HCT116 (cell line): ENCODE measurements around the gene SRCIN1. TPM values are rescaled to one million over a fixed set of nuclear protein-coding genes. Genes with fewer than 3 reads are reported as not detected.

Experiments used
- ATAC-seq: fragments of 200-7000 bp; cut with Tn5 transposase; 2 replicates; pipeline ENCODE4 v1.9.1; 2020; ENCODE audit warnings: mild to moderate bottlenecking, moderate library complexity
- BruUV-seq: library from RNA; stranded (reverse); fragments of 400-500 nt; replicated peaks from 2 replicates; lab custom pipeline; 2021; lab: Mats Ljungman, UMichigan
- CTCF ChIA-PET: fragments of 300-600 bp; sonication (Branson Sonifier 250); formaldehyde crosslinking; loops from one replicate; lab custom pipeline; 2021; ENCODE audit warnings: antibody characterized with exemption; lab: Charles Lee
- POLR2A ChIA-PET: fragments of 300-600, 350-600 bp; sonication (Branson Sonifier 250); formaldehyde crosslinking; loops from one replicate; lab custom pipeline; 2021; ENCODE audit warnings: antibody characterized with exemption; lab: Charles Lee
- RAD21 ChIA-PET, 2 experiments: fragments of 300-600 bp; sonication (Branson Sonifier 250); formaldehyde crosslinking; loops; one replicate each; lab custom pipeline; 2023; ENCODE audit warnings: low total read pairs in 2 of 2; ENCODE audit not compliant: uncharacterized antibody in 2 of 2, unreplicated experiment in 2 of 2, low non-redundant PET in 1 of 2; lab: Charles Lee
- DNase-seq: peaks from one replicate; pipeline ENCODE4 v3.0.0-alpha.2; 2010; ENCODE audit warnings: low read depth, low spot score
- H2AFZ ChIP-seq: fragments of 200-600 bp; shearing (Covaris generic), sonication (generic); 2 replicates; pipeline ENCODE4 v1.6.1; 2017; ENCODE audit warnings: low read depth, mixed run types, mixed read lengths, antibody characterized with exemption, low read length; ENCODE audit not compliant: poor library complexity, severe bottlenecking
- H3K27ac ChIP-seq: 2 replicates; pipeline ENCODE4 v1.5.1; 2012; ENCODE audit warnings: low read depth, low read length
- H3K27me3 ChIP-seq: fragments of 200-600 bp; sonication (generic); 2 replicates; pipeline ENCODE4 v1.6.1; 2016; ENCODE audit warnings: mixed run types, low read length, mixed read lengths; ENCODE audit not compliant: insufficient read depth
- H3K36me3 ChIP-seq, 2 experiments: fragments of 200-500 bp in 1 of 2; fragments of 200-600 bp in 1 of 2; sonication (Bioruptor generic) in 1 of 2; sonication (generic) in 1 of 2; 2 replicates each; pipeline versions ENCODE4 v1.5.1 to v1.6.1; 2014 to 2016; ENCODE audit warnings: low read length in 2 of 2, inconsistent platforms in 1 of 2, mixed read lengths in 1 of 2, mixed run types in 1 of 2; ENCODE audit not compliant: insufficient read depth in 2 of 2, control insufficient read depth in 1 of 2
- H3K4me1 ChIP-seq, 2 experiments: fragments of 200-600 bp in 1 of 2; sonication (generic) in 1 of 2; 2 replicates each; pipeline versions ENCODE4 v1.5.1 to v1.6.1; 2012 to 2017; ENCODE audit warnings: low read length in 2 of 2, inconsistent platforms in 1 of 2, mild to moderate bottlenecking in 1 of 2, mixed read lengths in 1 of 2, mixed run types in 1 of 2, moderate library complexity in 1 of 2; ENCODE audit not compliant: insufficient read depth in 2 of 2, control insufficient read depth in 1 of 2
- H3K4me2 ChIP-seq: fragments of 200-600 bp; sonication (generic); 2 replicates; pipeline ENCODE4 v1.6.1; 2017; ENCODE audit warnings: mixed run types, low read length, mixed read lengths
- H3K4me3 ChIP-seq, 2 experiments: fragments of 200-600 bp in 1 of 2; sonication (generic) in 1 of 2; replicated peaks in 1 of 2; 2 replicates each; pipeline ENCODE4 v1.5.1; 2011 to 2016; ENCODE audit warnings: low read length in 2 of 2, control low read depth in 1 of 2, low read depth in 1 of 2, mild to moderate bottlenecking in 1 of 2, mixed read lengths in 1 of 2, mixed run types in 1 of 2
- H3K79me2 ChIP-seq: fragments of 200-600 bp; sonication (generic); 2 replicates; pipeline ENCODE4 v1.6.1; 2017; ENCODE audit warnings: mild to moderate bottlenecking, mixed run types, low read length, moderate library complexity, mixed read lengths; ENCODE audit not compliant: insufficient read depth
- H3K9ac ChIP-seq: fragments of 200-600 bp; sonication (generic); 2 replicates; pipeline ENCODE4 v1.6.1; 2016; ENCODE audit warnings: low read length, mixed read lengths
- H3K9me2 ChIP-seq: fragments of 200-600 bp; sonication (generic), shearing (Covaris generic); 2 replicates; pipeline ENCODE4 v1.6.1; 2017; ENCODE audit warnings: mixed run types, mild to moderate bottlenecking, moderate library complexity; ENCODE audit not compliant: insufficient read depth
- H3K9me3 ChIP-seq, 2 experiments: fragments of 200-500 bp in 1 of 2; fragments of 200-600 bp in 1 of 2; sonication (Bioruptor generic) in 1 of 2; sonication (generic) in 1 of 2; 2 replicates each; pipeline ENCODE4 v1.6.1; 2014 to 2017; ENCODE audit warnings: low read length in 2 of 2, mixed read lengths in 2 of 2, inconsistent platforms in 1 of 2, low read depth in 1 of 2, mild to moderate bottlenecking in 1 of 2, mixed run types in 1 of 2, moderate library complexity in 1 of 2; ENCODE audit not compliant: control insufficient read depth in 1 of 2, insufficient read depth in 1 of 2
- H4K20me1 ChIP-seq: fragments of 200-600 bp; sonication (generic), shearing (Covaris generic); 2 replicates; pipeline ENCODE4 v1.6.1; 2017; ENCODE audit warnings: mixed run types, mild to moderate bottlenecking, moderate library complexity; ENCODE audit not compliant: insufficient read depth
- EGR1 ChIP-seq: IDR thresholded peaks from 2 replicates; pipeline ENCODE4 v1.6.1; 2012; ENCODE audit warnings: low read depth
- EZH2phosphoT487 ChIP-seq: fragments of 200-600 bp; IDR thresholded peaks from 2 replicates; pipeline ENCODE4 v1.6.1; 2018; ENCODE audit warnings: antibody characterized with exemption, borderline replicate concordance
- FOSL1 ChIP-seq: IDR thresholded peaks from 2 replicates; pipeline ENCODE4 v1.6.1; 2012; ENCODE audit warnings: low read depth
- POLR2A ChIP-seq: IDR thresholded peaks from 2 replicates; pipeline ENCODE4 v1.7.0; 2011; ENCODE audit warnings: borderline replicate concordance; ENCODE audit not compliant: insufficient read depth, insufficient read length; ENCODE audit errors: extremely low read depth
- RAD21 ChIP-seq: IDR thresholded peaks from 2 replicates; pipeline ENCODE4 v1.6.1; 2012; ENCODE audit warnings: low read depth, mild to moderate bottlenecking
- SRF ChIP-seq: IDR thresholded peaks from 2 replicates; pipeline ENCODE4 v1.6.1; 2012; ENCODE audit warnings: low read depth
- TCF7L2 ChIP-seq: IDR thresholded peaks from 2 replicates; pipeline ENCODE4 v1.7.0; 2011; ENCODE audit warnings: borderline replicate concordance, inconsistent platforms; ENCODE audit not compliant: insufficient read depth, insufficient read length; ENCODE audit errors: extremely low read depth
- YY1 ChIP-seq: IDR thresholded peaks from 2 replicates; pipeline ENCODE4 v1.6.1; 2011; ENCODE audit warnings: low read length, low read depth, moderate library complexity, mild to moderate bottlenecking; ENCODE audit not compliant: insufficient replicate concordance; ENCODE audit errors: extremely low read depth
- ZFX ChIP-seq: fragments of 450-650 bp; IDR thresholded peaks from 2 replicates; pipeline ENCODE4 v1.6.1; 2017
- ZNF274 ChIP-seq: fragments of 200-500 bp; sonication (Bioruptor generic); IDR thresholded peaks from 2 replicates; pipeline ENCODE4 v1.6.1; 2014; ENCODE audit warnings: mild to moderate bottlenecking, low read depth, low read length, inconsistent platforms
- intact Hi-C: fragments of 100-400 bp; cut with micrococcal nuclease; formaldehyde crosslinking; loops from 2 replicates; pipeline ENCODE4 v1.10.0; 2022
- total RNA-seq: library from RNA; stranded (reverse); gene quantifications from one replicate; pipeline ENCODE4 v1.2.1, GENCODE V29; 2021; ENCODE audit not compliant: unreplicated experiment
- TF ChIP-seq, protein P1 (sequence below), 3 experiments: fragments of 200-600 bp in 1 of 3; sonication (generic) in 1 of 3; IDR thresholded peaks in 2 of 3; conservative IDR thresholded peaks in 1 of 3; 2 replicates each; pipeline ENCODE4 v1.5.1; 2012 to 2017; ENCODE audit warnings: low read depth in 2 of 3, low read length in 2 of 3, antibody characterized with exemption in 1 of 3, borderline replicate concordance in 1 of 3, control low read depth in 1 of 3, mild to moderate bottlenecking in 1 of 3, mixed read lengths in 1 of 3, mixed run types in 1 of 3, moderate library complexity in 1 of 3; ENCODE audit not compliant: insufficient read depth in 1 of 3
- TF ChIP-seq, protein P2 (sequence below): IDR thresholded peaks from 2 replicates; pipeline ENCODE4 v1.6.1; 2011; ENCODE audit warnings: mild to moderate bottlenecking, low read length, moderate library complexity; ENCODE audit not compliant: insufficient replicate concordance; ENCODE audit errors: extremely low read depth
- TF ChIP-seq, protein P3 (sequence below): IDR thresholded peaks from 2 replicates; pipeline ENCODE4 v1.6.1; 2012; ENCODE audit warnings: low read depth

Gene SRCIN1
- total RNA-seq, 1 experiment from 2014 or later: 10.5 TPM

DNA sequence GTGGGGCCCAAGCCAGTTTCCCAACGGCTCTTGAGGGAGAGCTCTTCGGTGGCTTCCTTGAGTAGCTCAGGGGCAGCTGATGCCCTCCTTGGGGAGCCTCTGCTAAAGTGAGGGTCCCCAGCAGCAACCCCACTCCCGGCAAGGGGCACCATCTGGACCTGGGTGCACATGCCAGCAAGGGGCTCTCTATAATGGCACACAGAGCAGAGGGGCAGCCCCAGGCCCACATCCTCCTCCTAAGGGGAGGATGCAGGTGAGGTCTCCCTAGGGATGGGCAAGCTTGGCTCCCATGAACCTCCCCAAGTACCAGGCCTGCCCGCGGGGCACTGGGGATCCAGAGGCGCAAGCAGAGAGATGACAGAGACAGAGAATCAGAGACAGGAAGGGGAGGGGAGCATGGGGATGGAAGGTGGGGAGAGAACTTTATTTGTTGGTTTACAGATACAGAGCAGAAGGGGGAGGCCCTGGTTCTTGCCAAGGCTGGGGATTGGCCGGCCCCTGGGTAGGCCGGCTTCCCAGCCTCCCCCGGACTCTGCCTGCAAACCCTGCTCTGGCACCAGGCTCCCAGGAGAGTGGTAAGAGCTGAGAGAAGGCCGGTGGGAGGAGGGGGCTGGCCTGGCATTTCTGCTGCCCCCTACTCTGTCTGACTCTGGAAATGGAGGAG lies 61.4 kb downstream of the SRCIN1 start:
- POLR2A ChIA-PET: no interaction called here

More for the DNA sequence above, 61.4 kb downstream of the SRCIN1 start:
- H3K79me2 ChIP-seq: no peaks in the 10 kb centered on the region
- no peaks in the 10 kb centered on the region for H3K36me3 ChIP-seq
- H3K4me3 ChIP-seq: no peak overlapping the region
- no TSS peak for BruUV-seq
- DNase-seq (no peak), ATAC-seq (0 out of 2 replicates have a peak, but pooled peaks have one; percentile 31)
- H3K9me2 ChIP-seq: no peaks in the 10 kb centered on the region
- H3K27ac ChIP-seq: no peak overlapping the region
- intact Hi-C loops: no loop called here
- ChIA-PET RAD21 (no interaction called here), CTCF (interaction anchor here (3.9 kb wide), 1 partner anchor 14 kb away, joined by 25 read pairs; no protein-coding TSS in a partner anchor)
- no peak overlapping the region for H3K9ac ChIP-seq
- no peak overlapping the region for H3K4me2 ChIP-seq
- no peaks in the 10 kb centered on the region for H3K9me3 ChIP-seq
- H3K27me3 ChIP-seq: no peaks in the 10 kb centered on the region
- H2AFZ ChIP-seq: no peak overlapping the region
- no peaks in the 10 kb centered on the region for H4K20me1 ChIP-seq
- no peak for TF ChIP-seq ZNF274
- TF ChIP-seq TCF7L2: no peak
- TF ChIP-seq, protein P1, sequence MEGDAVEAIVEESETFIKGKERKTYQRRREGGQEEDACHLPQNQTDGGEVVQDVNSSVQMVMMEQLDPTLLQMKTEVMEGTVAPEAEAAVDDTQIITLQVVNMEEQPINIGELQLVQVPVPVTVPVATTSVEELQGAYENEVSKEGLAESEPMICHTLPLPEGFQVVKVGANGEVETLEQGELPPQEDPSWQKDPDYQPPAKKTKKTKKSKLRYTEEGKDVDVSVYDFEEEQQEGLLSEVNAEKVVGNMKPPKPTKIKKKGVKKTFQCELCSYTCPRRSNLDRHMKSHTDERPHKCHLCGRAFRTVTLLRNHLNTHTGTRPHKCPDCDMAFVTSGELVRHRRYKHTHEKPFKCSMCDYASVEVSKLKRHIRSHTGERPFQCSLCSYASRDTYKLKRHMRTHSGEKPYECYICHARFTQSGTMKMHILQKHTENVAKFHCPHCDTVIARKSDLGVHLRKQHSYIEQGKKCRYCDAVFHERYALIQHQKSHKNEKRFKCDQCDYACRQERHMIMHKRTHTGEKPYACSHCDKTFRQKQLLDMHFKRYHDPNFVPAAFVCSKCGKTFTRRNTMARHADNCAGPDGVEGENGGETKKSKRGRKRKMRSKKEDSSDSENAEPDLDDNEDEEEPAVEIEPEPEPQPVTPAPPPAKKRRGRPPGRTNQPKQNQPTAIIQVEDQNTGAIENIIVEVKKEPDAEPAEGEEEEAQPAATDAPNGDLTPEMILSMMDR (IDR thresholded peaks at IDR 0.05 in 2 of 3, conservative IDR thresholded peaks at IDR 0.05 in 1 of 3; ENCODE audit: borderline replicate concordance in 1 of 3, insufficient read depth in 1 of 3, low read depth in 2 of 3, low read length in 2 of 3): no peak
- no peak for TF ChIP-seq SRF
- TF ChIP-seq FOSL1: no peak
- TF ChIP-seq, protein P2, sequence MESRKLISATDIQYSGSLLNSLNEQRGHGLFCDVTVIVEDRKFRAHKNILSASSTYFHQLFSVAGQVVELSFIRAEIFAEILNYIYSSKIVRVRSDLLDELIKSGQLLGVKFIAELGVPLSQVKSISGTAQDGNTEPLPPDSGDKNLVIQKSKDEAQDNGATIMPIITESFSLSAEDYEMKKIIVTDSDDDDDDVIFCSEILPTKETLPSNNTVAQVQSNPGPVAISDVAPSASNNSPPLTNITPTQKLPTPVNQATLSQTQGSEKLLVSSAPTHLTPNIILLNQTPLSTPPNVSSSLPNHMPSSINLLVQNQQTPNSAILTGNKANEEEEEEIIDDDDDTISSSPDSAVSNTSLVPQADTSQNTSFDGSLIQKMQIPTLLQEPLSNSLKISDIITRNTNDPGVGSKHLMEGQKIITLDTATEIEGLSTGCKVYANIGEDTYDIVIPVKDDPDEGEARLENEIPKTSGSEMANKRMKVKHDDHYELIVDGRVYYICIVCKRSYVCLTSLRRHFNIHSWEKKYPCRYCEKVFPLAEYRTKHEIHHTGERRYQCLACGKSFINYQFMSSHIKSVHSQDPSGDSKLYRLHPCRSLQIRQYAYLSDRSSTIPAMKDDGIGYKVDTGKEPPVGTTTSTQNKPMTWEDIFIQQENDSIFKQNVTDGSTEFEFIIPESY: no peak
- TF ChIP-seq ZFX: no peak
- TF ChIP-seq EZH2phosphoT487: no peak
- TF ChIP-seq, protein P3, sequence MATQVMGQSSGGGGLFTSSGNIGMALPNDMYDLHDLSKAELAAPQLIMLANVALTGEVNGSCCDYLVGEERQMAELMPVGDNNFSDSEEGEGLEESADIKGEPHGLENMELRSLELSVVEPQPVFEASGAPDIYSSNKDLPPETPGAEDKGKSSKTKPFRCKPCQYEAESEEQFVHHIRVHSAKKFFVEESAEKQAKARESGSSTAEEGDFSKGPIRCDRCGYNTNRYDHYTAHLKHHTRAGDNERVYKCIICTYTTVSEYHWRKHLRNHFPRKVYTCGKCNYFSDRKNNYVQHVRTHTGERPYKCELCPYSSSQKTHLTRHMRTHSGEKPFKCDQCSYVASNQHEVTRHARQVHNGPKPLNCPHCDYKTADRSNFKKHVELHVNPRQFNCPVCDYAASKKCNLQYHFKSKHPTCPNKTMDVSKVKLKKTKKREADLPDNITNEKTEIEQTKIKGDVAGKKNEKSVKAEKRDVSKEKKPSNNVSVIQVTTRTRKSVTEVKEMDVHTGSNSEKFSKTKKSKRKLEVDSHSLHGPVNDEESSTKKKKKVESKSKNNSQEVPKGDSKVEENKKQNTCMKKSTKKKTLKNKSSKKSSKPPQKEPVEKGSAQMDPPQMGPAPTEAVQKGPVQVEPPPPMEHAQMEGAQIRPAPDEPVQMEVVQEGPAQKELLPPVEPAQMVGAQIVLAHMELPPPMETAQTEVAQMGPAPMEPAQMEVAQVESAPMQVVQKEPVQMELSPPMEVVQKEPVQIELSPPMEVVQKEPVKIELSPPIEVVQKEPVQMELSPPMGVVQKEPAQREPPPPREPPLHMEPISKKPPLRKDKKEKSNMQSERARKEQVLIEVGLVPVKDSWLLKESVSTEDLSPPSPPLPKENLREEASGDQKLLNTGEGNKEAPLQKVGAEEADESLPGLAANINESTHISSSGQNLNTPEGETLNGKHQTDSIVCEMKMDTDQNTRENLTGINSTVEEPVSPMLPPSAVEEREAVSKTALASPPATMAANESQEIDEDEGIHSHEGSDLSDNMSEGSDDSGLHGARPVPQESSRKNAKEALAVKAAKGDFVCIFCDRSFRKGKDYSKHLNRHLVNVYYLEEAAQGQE: no peak
- TF ChIP-seq POLR2A: no peak
- no peak for TF ChIP-seq YY1
- TF ChIP-seq RAD21: no peak
- TF ChIP-seq EGR1: no peak
- H3K4me1 ChIP-seq: no peaks in the 10 kb centered on the region
